Stimulated activated CD4-positive, alpha-beta T cell treated with anti-CD3 and anti-CD28 coated beads, Interleukin-15, amount 100 ng/mL, for 1 hour (primary cell): ENCODE results near the gene OGFOD3.
"Not testable (repeated sequence)": the region's sequence is repeated elsewhere in the genome, so short reads cannot be mapped to it uniquely, and the experiment has no call there.

Source experiments
- DNase-seq, 2 donors: peaks; one replicate each; pipeline ENCODE4 v3.0.0-alpha.2; 2020; ENCODE audit warnings: low read depth in 1 of 2, low spot score in 1 of 2

Gene OGFOD3

GRCh38 chr17:82375359-82376041, 42.9 kb downstream of the OGFOD3 start:
- no peak for DNase-seq

- DNase-seq: no peak
These were observed 43.6 kb downstream of the OGFOD3 start for GRCh38 chr17:82374626-82375331.

GRCh38 chr17:82373731-82374625, 44.4 kb downstream of the OGFOD3 start:
- DNase-seq: no peak

- not testable (repeated sequence) for DNase-seq
These were observed 45.3 kb downstream of the OGFOD3 start for GRCh38 chr17:82373072-82373452.

GRCh38 chr17:82372249-82373071, 45.9 kb downstream of the OGFOD3 start:
- DNase-seq: no peak

GRCh38 chr17:82371333-82372248, 46.8 kb downstream of the OGFOD3 start, which contains the start of gene UTS2R:
TSS of gene UTS2R (plus strand) at chr17:82371765. CDS start at chr17:82374325, 2,560 bp downstream.
- no peak for DNase-seq

- peak in 1 of 2 donors; percentile 24 for DNase-seq
These were observed 47.7 kb downstream of the OGFOD3 start for GRCh38 chr17:82370471-82371332.

- DNase-seq: no peak
These were observed 49.2 kb downstream of the OGFOD3 start for GRCh38 chr17:82369211-82369610.

- DNase-seq: no peak
These were observed 50.5 kb downstream of the OGFOD3 start for GRCh38 chr17:82367724-82368524.

- no peak for DNase-seq
These were observed 51.6 kb downstream of the OGFOD3 start for GRCh38 chr17:82366749-82367148.

GRCh38 chr17:82365606-82366295, 52.6 kb downstream of the OGFOD3 start:
- DNase-seq: no peak

- no peak for DNase-seq
These were observed 56.3 kb downstream of the OGFOD3 start for GRCh38 chr17:82361885-82362633.

GRCh38 chr17:82359451-82360074, 58.8 kb downstream of the OGFOD3 start:
- not testable (repeated sequence) for DNase-seq

- no peak for DNase-seq
These were observed 59.7 kb downstream of the OGFOD3 start, which contains the start of gene TEX19 for GRCh38 chr17:82358465-82359350. TSS of gene TEX19 (plus strand) at chr17:82359247. CDS start at chr17:82362151, 2,904 bp downstream.

GRCh38 chr17:82357394-82357793, 61.0 kb downstream of the OGFOD3 start:
- no peak for DNase-seq
